OCI-LY3 (cell line): ENCODE results near the gene CEBPE.

Source experiments
- CTCF ChIP-seq: fragments of 200-600, 300-600 bp; sonication (generic); IDR thresholded peaks from 2 replicates; pipeline ENCODE4 v1.5.1; 2014; ENCODE audit warnings: antibody characterized with exemption, low read length, low read depth
- EZH2phosphoT487 ChIP-seq: fragments of 200-600 bp; shearing (Covaris generic); IDR thresholded peaks from 2 replicates; pipeline ENCODE4 v1.6.1; 2018; ENCODE audit warnings: antibody characterized with exemption, mixed run types, low read depth

- TF ChIP-seq CTCF (no peak), EZH2phosphoT487 (no peak)
These were observed 25.5 kb downstream of the CEBPE start for GRCh38 chr14:23093526-23093925.
